HG02852 (cell line): Measurements from ENCODE around the gene TMEM33.
"Not testable (repeated sequence)": the region's sequence is repeated elsewhere in the genome, so short reads cannot be mapped to it uniquely, and the experiment has no call there.

ENCODE experiments used
- ATAC-seq: cut with Tn5 transposase; IDR thresholded peaks from one replicate; pipeline ENCODE4 v1.9.1; 2021; ENCODE audit warnings: mild to moderate bottlenecking, moderate library complexity; ENCODE audit not compliant: unreplicated experiment

The TMEM33 gene

GRCh38 chr4:41934901-41935651 lies at the start of gene TMEM33:
Gene TMEM33 (plus strand): TSS chr4:41935429. CDS start chr4:41935485, 56 bp downstream.
- ATAC-seq, result peak; percentile 97

- ATAC-seq, result no peak
Measured at GRCh38 chr4:41885456-41885855, 49.8 kb upstream of the TMEM33 start.

DNA sequence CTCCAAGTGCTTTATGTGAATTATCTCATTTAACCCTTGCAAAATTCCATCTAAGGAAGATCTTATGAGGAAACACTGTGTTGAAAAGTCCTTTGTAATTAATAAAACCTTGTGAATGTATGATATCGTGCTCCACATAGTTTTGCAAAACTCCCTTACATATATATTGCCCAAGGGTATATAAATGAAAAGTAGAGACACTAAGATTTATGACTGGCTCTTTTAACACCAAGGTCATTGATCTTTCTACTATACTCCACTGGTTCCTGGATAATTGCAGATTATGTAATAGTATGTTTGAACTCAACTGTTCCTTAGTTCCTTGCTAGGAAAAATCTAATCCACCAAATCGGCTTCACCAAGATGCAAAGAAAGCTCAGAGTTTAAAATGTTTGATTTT lies 48.0 kb upstream of the TMEM33 start:
- ATAC-seq, result no peak

GRCh38 chr4:41887821-41888686 lies 47.2 kb upstream of the TMEM33 start:
- ATAC-seq, result no peak

- no peak for ATAC-seq
Measured at GRCh38 chr4:41888687-41889074, 46.5 kb upstream of the TMEM33 start.

- no peak for ATAC-seq
Measured at GRCh38 chr4:41889317-41889716, 45.9 kb upstream of the TMEM33 start.

- ATAC-seq, result no peak
Measured at GRCh38 chr4:41890085-41890484, 45.1 kb upstream of the TMEM33 start.

DNA sequence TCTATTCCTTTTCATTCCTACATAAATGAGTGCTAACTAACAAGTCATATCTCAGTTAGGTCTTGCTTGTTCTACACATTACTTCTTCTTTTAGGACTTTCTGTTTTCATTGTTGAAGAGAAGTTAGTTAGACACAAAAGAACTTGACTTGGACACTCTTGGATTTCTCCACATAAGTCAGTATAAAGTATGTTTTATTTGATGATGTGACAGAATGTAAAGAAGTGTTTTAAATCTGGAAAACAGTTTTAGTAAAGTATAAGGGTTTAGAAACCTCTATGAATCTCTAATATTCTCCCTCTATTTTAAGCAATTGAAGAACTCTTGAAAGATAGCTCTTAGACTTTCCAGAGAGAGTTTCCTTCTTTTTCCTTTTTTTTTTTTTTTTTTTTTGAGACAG lies 38.6 kb upstream of the TMEM33 start:
- ATAC-seq, result no peak

DNA sequence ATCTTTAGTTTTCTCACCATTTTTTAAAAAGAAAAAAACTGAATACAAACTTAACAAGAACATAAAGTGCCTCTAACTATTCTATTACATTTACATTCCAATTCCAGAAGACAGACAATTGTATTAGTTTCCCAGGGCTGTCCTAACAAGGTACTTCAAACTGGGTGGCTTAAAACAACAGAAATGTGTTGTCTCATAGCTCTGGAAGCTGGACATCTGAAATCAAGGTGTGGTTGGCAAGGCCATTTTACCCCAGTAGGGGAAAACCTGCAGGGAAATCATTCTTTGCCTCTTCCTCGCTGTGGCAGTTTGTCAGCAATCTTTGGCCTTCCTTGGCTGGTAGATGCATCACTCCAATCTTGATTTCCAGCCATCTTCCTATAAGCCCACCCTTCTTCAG lies 37.5 kb upstream of the TMEM33 start:
- ATAC-seq, result no peak

DNA sequence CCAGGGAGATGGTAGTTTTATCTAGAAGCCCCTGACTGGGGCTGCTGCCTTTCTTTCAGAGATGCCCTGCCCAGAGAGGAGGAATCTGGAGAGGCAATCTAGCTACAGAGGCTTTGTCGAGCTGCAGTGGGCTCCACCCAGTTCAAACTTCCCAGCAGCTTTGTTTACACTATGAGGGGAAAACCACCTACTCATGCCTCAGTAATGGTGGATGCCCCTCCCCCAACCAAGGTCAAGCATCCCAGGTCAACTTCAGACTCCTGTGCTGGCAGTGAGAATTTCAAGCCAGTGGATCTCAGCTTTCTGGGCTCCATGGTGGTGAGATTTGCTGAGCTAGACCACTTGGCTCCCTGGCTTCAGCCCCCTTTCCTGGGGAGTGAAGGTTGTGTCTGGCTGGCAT lies 26.1 kb upstream of the TMEM33 start:
- ATAC-seq, result not testable (repeated sequence)

DNA sequence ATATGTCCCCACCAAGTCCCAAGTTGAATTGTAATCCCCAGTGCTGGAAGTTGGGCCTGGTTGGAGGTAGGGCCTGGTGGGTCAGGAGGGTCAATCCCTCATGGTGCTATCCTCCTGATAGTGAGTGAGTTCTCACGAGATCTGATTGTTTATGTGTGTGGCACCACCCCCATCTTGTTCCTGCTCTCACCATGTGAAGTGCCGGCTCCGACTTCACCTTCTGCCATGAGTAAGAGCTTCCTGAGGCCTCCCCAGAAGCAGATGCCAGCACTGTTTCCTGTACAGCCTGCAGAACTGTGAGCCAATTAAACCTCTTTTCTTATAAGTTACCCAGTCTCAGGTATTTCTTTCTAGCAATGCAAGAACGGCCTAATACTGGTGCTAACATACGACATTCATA lies 22.7 kb upstream of the TMEM33 start:
- no peak for ATAC-seq

DNA sequence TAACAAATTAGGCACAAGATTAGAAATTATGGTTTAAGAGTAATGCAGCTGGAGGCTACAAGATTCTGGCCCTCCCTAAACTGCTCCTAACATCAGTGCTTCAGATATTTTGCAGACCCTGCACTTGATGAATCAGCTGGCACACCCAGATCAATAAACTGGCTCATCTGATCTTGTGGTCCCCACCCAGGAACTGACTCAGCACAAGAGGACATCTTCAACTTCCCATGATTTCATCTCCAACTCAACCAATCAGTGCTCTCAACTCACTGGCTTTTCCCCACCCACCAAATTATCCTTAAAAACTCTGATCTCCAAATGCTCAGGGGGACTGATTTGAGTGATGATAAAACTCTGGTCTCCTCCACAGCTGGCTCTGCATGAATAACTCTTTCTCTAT lies 21.7 kb upstream of the TMEM33 start:
- ATAC-seq, result no peak

DNA sequence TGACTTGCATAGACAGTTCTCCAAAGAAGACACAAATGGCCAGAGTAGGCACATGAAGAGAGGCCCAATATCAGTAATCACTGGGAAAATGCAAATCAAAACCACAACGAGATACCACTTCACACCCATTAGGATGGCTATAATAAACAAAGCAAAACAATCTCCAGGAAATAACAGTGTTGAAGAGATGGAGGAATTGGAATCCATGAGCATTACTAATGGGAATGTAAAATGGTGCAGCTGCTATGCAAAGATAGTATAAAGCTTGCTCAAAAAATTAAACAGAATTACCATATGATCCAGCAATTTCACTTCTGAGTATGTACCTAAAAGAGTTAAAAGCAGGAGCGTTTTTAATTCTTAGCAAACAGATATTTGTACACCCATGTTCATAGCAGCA lies 17.0 kb upstream of the TMEM33 start:
- no peak for ATAC-seq

GRCh38 chr4:41920416-41920815 lies 14.8 kb upstream of the TMEM33 start:
- ATAC-seq, result not testable (repeated sequence)

GRCh38 chr4:41921476-41921875 lies 13.8 kb upstream of the TMEM33 start:
- no peak for ATAC-seq

DNA sequence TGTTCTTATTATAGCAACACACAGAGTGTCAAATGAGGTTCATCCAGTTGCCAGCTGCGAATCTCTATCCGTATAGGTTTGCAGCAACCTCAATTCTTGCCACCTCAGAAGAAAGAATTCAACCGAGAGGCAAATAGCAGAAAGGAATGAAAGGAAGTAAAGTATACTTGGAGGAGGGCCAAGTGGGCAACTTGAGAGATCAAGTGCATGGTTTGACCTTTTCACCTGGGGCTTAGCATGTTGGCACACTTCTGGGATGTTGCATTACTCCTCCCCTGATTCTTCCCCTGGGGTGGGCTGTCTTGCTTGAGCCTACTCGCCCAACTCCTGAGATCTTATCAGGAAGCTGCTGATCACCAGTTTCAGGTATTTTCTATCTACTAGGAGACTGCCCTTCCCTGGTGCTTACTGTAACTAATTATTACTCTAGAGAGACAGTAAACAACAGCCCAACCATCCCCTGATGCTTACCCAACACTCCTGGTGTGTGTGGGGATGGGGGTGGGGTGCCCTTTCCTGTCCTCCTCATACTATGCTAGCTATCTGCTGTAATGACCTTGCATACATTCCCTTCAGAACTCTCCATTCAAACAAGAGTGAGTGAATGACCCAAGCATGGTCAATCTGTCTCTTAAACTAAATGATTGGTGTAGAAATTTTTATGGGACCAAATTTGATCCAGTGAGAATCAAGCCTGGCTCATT lies 7.3 kb upstream of the TMEM33 start:
- ATAC-seq, result no peak

DNA sequence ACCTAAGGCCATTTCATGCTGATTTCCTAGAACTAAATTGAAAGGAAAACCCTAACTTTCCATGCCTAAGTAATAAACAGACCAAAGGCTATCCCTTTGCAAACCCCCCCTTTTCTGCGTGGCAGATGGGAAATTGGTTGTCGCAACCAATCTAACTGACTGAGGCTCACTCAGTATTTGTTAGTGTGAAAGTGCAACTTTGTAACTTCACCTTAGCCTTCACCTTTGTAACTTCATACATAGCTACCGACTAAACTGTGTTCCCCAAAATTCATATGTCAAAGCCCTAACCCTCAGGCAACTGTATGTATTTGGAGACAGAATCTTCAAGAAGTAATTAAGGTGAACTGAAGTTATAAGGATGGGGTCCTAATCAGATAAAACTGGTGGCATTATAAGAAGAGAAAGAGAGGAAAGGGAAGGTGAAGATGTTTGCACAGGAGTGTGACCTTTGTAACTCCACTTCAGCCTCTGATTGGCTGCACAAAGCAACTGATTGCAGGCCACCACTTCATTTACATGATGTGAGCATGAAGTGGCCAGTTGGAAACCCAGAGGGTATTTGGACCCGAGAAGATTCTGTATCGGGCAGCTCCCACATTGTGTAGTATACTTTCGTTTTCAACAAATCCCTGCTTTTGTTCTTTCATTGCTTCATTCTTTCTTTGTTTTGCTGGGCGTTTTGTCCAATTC lies 4.9 kb upstream of the TMEM33 start:
- no peak for ATAC-seq

DNA sequence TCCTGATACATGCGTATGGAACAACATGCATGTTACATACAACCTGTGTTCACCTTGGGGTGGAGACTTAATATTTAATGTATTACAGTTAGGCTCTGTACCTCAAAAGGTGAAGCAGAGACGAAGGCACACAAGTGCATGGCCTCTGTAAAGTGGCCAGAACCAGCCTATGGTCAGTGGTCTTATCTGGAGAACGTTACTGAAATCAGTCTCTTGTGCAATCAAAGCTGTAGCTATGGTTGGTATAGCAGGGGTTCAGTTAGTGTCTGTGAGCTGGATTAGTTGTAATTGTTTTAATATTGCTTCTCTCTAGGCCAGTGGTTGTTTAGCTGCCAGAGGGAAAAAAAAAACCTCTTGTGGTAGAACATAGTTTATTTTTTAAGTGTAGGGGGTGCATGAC lies 2.2 kb upstream of the TMEM33 start:
- no peak for ATAC-seq

DNA sequence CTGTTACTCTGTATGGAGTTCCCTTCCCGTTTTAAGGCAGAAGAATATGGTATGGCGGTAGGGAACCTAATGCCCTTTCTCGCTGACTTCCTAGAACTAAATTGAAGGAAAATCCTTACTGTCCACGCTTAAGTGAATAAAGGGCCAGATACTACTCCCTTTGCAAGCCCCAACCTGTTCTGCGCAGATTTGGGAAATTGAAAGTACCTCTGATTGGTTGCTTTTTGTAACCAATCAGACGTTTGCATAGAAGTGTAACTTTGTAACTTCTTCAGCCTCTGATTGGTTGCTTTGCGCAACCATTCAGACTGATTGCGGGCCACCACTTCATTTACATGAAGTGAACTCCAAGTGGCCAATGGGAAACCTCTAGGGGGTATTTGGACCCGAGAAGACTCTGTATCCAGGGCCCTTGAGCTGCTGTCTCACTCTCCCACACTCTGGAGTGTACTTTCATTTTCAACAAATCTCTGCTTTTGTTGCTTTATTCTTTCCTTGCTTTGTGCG lies 1.2 kb upstream of the TMEM33 start:
- ATAC-seq, result no peak

- ATAC-seq, result no peak
Measured at GRCh38 chr4:41934514-41934900, 722 bp upstream of the TMEM33 start.

DNA sequence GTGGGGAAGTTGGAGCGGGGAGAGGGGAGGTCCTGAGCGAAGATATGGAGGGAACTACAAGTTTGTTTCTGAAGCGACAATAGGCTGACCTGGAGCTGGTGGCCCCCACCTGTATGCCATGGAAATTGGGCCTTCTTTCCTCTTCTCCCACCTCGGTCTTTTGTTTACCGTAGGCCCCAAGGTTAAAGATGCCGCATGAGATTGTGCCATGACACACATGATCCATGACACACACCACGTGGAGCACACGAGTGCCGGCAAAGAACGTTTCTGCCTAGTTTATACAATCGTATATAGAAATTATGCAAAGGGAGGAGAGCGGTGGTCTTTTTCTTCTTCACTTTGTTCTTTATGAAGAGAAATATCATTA lies 408 bp downstream of the TMEM33 start:
- ATAC-seq, result peak; percentile 11
